ENCODE data around the gene NSUN6. TPM values are rescaled to one million over a fixed set of nuclear protein-coding genes. Genes with fewer than 3 reads are reported as not detected.

Gene NSUN6
- total RNA-seq, 2 experiments from 2014 or later: 15.7 to 16.0 TPM

DNA sequence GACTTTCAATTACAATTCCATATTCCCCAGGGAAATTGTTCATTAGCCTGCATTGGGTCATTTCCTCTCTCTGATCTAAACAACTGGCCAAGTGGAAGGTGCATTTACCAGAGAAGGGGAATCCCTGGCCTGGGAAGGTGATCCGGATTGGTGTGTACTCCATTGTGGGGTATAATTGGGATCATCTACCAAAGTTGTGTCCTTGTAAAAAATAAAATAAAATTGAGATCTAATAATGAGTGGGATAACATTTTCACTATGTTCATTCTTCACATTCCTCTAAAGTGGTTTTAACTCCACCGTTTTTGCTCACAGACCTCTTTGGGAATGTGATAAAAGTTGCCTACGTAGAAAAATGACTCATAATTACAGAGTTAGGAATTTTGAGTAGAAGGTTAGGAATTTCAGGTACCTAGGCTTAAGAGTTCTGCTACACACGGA lies 30.6 kb upstream of the NSUN6 start:
- ChIA-PET CTCF (no interaction called here), POLR2A (no interaction called here)
- no peak overlapping the region for H3K27ac Mint-ChIP-seq
- H3K4me3 Mint-ChIP-seq: no peak overlapping the region
- no peaks in the 10 kb centered on the region for H3K27me3 Mint-ChIP-seq
- ATAC-seq: no peak
- no peaks in the 10 kb centered on the region for H3K9me3 Mint-ChIP-seq (ENCODE audit: low read depth)
- no peak for DNase-seq
- H3K4me1 Mint-ChIP-seq: peaks cover 18% of the 10 kb centered on the region
- peaks cover 8% of the 10 kb centered on the region for H3K36me3 Mint-ChIP-seq (ENCODE audit: low read depth)
- intact Hi-C loops (cut with DNase I, micrococcal nuclease): loop anchor here in 1 of 2 experiments (10.0 kb wide), 1 partner anchor 1103 kb away; no protein-coding TSS in a partner anchor

DNA sequence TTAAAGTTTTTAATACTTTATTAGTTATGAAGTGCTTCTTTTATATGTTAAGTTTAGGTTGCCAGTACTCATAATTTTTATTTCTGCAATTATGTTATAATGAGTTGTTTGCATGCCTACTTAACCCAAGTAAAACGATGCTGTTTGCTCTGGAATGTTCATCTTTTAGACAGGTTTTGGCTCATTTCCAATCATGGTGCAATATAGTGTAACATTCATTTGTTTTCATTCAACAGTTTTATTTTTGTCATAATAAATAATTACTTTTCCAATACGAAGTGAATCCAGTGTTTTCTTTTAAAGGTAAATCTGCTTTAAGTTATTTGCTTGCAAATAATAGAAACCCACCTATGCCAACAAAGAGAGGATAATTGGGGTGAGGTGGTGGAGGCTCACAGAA lies 30.0 kb upstream of the NSUN6 start:
- peaks cover 18% of the 10 kb centered on the region for H3K4me1 Mint-ChIP-seq
- no peak for ATAC-seq
- H3K27me3 Mint-ChIP-seq: no peaks in the 10 kb centered on the region
- no peak overlapping the region for H3K4me3 Mint-ChIP-seq
- no peak for DNase-seq
- intact Hi-C loops (cut with DNase I, micrococcal nuclease): loop anchor here in 1 of 2 experiments (10.0 kb wide), 1 partner anchor 1103 kb away; no protein-coding TSS in a partner anchor
- H3K9me3 Mint-ChIP-seq (ENCODE audit: low read depth): no peaks in the 10 kb centered on the region
- ChIA-PET POLR2A (no interaction called here), CTCF (no interaction called here)
- H3K36me3 Mint-ChIP-seq (ENCODE audit: low read depth): peaks cover 8% of the 10 kb centered on the region
- H3K27ac Mint-ChIP-seq: no peak overlapping the region

DNA sequence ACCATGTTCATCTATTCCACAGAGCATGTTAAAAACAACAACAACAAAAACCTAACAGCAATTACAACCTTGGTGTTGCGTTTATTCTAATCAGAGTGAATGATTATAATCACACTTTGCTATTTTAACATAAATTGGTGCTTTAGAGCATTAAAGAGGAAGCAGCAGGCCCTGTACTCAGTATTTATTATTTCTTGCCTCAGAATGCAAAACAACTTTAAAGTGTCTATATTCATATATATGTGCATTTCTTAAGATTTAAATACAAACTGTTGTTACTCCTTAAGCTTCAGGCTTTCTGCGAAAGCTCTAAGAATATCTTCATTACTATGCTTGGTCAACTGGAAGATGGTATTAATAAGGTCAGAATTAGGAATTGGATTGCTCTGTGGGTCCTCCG lies 29.4 kb upstream of the NSUN6 start:
- no peak overlapping the region for H3K4me3 Mint-ChIP-seq
- no peak overlapping the region for H3K27ac Mint-ChIP-seq
- peaks cover 18% of the 10 kb centered on the region for H3K4me1 Mint-ChIP-seq
- peaks cover 11% of the 10 kb centered on the region for H3K36me3 Mint-ChIP-seq (ENCODE audit: low read depth)
- DNase-seq (no peak), ATAC-seq (no peak)
- ChIA-PET POLR2A (no interaction called here), CTCF (no interaction called here)
- H3K9me3 Mint-ChIP-seq (ENCODE audit: low read depth): no peaks in the 10 kb centered on the region
- no peaks in the 10 kb centered on the region for H3K27me3 Mint-ChIP-seq
- intact Hi-C loops (cut with DNase I, micrococcal nuclease): loop anchor here in 1 of 2 experiments (10.0 kb wide), 1 partner anchor 1104 kb away; no protein-coding TSS in a partner anchor

DNA sequence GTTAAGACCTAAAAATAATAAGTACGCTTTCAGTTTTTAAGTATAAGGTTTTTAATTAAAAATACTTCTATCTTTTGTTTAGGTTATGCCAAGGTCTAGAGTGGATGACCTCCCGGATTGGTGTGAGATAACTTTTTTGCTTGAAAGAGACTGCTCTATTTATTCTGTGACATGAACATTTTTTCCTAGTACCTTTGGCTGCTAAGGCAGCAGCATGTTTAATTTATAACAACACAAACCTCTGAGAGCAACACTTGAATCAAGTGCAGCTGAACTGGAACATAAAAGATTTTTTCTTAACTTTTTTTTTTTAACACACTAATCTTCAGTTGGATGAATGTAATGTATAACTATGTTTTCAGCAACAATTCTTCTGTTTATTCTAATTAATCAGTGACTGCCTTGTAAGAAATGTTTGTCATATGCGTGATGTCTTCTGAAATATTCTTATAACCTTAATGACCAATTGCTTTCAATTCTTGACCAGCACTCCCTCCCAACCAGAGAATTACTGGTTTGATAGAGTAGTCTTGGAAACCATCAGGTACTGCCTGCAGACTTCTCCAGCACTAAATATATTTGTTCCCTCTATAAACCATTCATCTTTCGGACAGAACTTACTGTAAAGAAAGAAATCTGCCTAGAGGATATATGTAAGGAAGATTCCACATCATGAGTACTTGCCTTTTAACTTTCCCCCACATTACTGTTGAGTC lies 23.9 kb upstream of the NSUN6 start:
- no peaks in the 10 kb centered on the region for H3K9me3 Mint-ChIP-seq (ENCODE audit: low read depth)
- ATAC-seq: no peak
- ChIA-PET POLR2A (no interaction called here), CTCF (no interaction called here)
- peaks cover 36% of the 10 kb centered on the region for H3K36me3 Mint-ChIP-seq (ENCODE audit: low read depth)
- intact Hi-C loops (cut with DNase I, micrococcal nuclease): no loop called here
- H3K27me3 Mint-ChIP-seq: no peaks in the 10 kb centered on the region
- DNase-seq: no peak
- no peak overlapping the region for H3K4me3 Mint-ChIP-seq
- H3K4me1 Mint-ChIP-seq: peaks cover 2% of the 10 kb centered on the region
- H3K27ac Mint-ChIP-seq: no peak overlapping the region

DNA sequence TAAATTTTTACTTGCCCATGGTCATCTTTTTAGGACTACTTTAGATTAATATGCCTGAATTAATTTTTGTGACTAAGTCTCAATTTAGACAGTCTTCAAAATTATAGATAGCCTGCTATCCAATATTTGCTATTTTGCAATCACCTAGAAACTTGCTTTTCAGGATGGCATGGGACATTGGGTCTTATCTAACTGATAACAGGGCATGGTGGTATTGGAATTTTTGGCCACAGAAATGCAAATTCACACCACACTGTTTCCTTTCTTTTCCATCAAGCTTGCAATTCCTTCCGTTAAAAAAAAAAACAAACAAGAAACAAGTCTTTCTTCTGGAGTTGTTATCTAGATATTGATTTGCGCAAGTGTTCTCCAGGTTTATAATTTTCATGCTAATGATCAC lies 16.6 kb upstream of the NSUN6 start:
- CTCF ChIA-PET: interaction anchor here (1.7 kb wide), 1 partner anchor 132 kb away, joined by 3 read pairs; no protein-coding TSS in a partner anchor
- POLR2A ChIA-PET: no interaction called here
- DNase-seq (no peak), ATAC-seq (no peak)
- Mint-ChIP-seq H3K36me3 (ENCODE audit: low read depth) (peaks cover 29% of the 10 kb centered on the region), H3K27ac (no peak overlapping the region), H3K9me3 (ENCODE audit: low read depth) (no peaks in the 10 kb centered on the region), H3K4me1 (peaks cover 31% of the 10 kb centered on the region), H3K27me3 (no peaks in the 10 kb centered on the region), H3K4me3 (no peak overlapping the region)
- intact Hi-C loops (cut with DNase I, micrococcal nuclease): no loop called here

DNA sequence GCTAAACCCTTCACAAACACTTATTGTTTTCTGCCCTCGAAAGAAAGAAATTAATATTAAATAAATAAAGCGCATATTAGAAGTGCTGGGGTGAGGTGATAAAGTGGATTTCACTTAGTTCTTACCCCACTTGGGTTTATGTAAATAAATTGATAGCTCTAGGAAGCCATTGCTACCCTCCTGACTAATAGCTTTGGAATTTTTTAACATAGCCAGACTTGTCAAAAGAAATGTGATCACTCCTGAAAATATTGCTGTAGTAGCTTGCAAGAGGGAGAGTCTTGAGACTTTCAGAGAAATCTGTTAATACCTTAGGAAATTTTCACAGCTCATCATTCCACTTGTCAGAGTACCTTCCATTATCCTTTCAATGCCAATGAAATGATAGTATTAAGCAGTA lies 15.4 kb upstream of the NSUN6 start:
- ChIA-PET CTCF (interaction anchor here (1.7 kb wide), 1 partner anchor 130 kb away, joined by 3 read pairs; no protein-coding TSS in a partner anchor), POLR2A (no interaction called here)
- ATAC-seq (no peak), DNase-seq (no peak)
- H3K27me3 Mint-ChIP-seq: no peaks in the 10 kb centered on the region
- peaks cover 34% of the 10 kb centered on the region for H3K36me3 Mint-ChIP-seq (ENCODE audit: low read depth)
- no peak overlapping the region for H3K4me3 Mint-ChIP-seq
- peaks cover 40% of the 10 kb centered on the region for H3K4me1 Mint-ChIP-seq
- intact Hi-C loops (cut with DNase I, micrococcal nuclease): no loop called here
- H3K9me3 Mint-ChIP-seq (ENCODE audit: low read depth): no peaks in the 10 kb centered on the region
- no peak overlapping the region for H3K27ac Mint-ChIP-seq

DNA sequence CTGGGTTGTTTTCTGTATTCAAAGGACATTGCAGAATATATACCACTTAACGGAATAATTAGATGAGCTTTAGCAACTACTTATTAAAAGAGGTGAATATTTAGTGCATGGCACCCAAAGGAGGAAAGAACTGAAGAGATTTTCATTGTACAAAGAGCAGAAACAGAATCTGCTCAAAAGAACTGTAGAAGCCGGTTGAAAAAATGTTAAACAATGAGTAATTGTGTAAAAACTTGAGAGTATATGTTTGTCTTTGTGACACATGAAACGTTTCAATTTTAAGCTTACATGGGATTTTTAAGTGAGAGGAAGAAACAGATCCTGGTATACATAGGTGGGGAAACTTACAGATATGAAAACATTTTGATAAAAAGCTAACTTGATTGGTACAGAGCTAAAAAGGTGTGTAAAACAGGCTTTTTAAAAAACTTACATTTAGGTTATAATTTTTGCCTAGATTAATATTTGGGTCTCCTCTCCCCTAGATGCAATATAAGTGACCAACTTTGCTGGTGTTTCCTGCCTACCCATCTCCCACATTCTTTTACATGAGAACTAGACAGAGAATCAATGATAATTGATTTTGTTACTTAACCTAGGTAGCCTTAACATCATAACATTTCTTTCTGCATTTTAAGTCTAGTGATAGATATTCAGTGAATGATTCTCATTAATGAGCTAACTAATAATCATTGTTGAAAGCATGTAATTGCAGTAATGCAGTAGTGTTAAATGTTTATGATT lies 14.6 kb upstream of the NSUN6 start:
- no peak for ATAC-seq
- ChIA-PET CTCF (interaction anchor here (0.6 to 1.7 kb wide), 2 partner anchors 54 to 130 kb away, joined by 3 read pairs; no protein-coding TSS in a partner anchor), POLR2A (no interaction called here)
- DNase-seq: no peak
- Mint-ChIP-seq H3K4me3 (no peak overlapping the region), H3K4me1 (peaks cover 48% of the 10 kb centered on the region), H3K9me3 (ENCODE audit: low read depth) (no peaks in the 10 kb centered on the region), H3K27ac (no peak overlapping the region), H3K27me3 (no peaks in the 10 kb centered on the region), H3K36me3 (ENCODE audit: low read depth) (peaks cover 37% of the 10 kb centered on the region)
- intact Hi-C loops (cut with DNase I, micrococcal nuclease): no loop called here

DNA sequence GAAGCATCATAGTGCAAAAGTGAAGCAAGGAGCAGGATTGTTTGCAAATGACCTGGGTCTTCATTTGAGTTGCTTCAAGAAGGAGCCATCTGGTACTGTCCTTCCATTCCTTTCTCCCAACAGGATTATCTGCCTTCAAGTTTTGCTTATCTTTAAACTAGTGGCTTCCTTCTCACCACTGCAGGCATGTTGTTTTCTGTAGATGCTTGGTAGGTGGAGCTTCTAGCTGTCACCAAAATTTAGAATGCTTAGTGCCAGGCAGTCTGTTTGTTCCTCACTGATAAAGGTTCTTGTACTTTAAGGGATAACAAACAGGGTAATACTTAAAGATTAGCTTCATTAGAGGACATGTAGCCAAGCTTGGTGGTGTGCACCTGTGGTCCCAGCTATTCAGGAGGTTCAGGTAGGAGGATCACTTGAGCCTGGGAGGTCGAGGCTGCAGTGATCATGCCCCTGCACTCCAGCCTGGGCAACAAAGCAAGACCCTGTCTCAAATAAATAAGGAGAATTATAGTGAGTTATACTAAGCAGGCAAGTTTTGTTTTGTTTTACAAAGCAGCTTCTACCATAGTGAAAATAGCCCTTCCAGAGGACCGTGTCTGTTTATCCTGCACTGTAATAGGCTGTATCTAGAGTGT lies 13.6 kb upstream of the NSUN6 start:
- no peak for DNase-seq
- ATAC-seq: no peak
- intact Hi-C loops (cut with DNase I, micrococcal nuclease): no loop called here
- no peaks in the 10 kb centered on the region for H3K9me3 Mint-ChIP-seq (ENCODE audit: low read depth)
- no peaks in the 10 kb centered on the region for H3K27me3 Mint-ChIP-seq
- ChIA-PET CTCF (interaction anchor here (0.6 kb wide), 1 partner anchor 242 kb away, joined by 4 read pairs; no protein-coding TSS in a partner anchor), POLR2A (no interaction called here)
- H3K4me1 Mint-ChIP-seq: peaks cover 53% of the 10 kb centered on the region
- no peak overlapping the region for H3K27ac Mint-ChIP-seq
- H3K4me3 Mint-ChIP-seq: no peak overlapping the region
- H3K36me3 Mint-ChIP-seq (ENCODE audit: low read depth): peaks cover 32% of the 10 kb centered on the region

DNA sequence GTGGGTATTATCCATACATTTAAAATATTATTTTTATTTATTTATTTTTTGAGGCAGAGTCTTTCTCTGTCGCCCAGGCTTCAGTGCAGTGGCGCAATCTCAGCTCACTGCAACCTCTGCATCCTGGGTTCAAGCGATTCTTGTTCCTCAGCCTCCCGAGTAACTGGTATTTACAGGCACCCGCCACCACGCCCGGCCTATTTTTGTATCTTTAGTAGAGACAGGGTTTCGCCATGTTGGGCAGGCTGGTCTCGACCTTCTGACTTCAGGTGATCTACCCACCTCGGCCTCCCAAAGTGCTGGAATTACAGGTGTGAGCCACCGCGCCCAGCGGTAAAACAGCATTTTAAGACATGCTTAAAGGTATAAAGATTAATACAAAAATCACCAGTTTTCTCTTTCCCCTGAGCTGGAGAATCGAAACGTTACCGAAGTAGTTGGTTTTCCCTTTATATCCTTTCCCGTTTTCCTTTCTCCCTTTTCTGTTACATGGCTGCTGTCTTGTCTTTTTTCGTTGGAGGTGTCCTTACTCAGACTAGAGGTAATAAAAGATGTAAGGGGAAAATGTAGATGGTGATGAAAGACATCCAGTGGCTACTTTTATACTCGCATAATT lies 9.5 kb upstream of the NSUN6 start:
- Mint-ChIP-seq H3K27ac (peak overlapping the region; percentile 58), H3K4me1 (peaks cover 55% of the 10 kb centered on the region), H3K4me3 (peak overlapping the region; percentile 99), H3K36me3 (ENCODE audit: low read depth) (peaks cover 22% of the 10 kb centered on the region), H3K9me3 (ENCODE audit: low read depth) (no peaks in the 10 kb centered on the region), H3K27me3 (no peaks in the 10 kb centered on the region)
- intact Hi-C loops (cut with DNase I, micrococcal nuclease): no loop called here
- ATAC-seq: no peak
- ChIA-PET POLR2A (no interaction called here), CTCF (no interaction called here)
- no peak for DNase-seq

DNA sequence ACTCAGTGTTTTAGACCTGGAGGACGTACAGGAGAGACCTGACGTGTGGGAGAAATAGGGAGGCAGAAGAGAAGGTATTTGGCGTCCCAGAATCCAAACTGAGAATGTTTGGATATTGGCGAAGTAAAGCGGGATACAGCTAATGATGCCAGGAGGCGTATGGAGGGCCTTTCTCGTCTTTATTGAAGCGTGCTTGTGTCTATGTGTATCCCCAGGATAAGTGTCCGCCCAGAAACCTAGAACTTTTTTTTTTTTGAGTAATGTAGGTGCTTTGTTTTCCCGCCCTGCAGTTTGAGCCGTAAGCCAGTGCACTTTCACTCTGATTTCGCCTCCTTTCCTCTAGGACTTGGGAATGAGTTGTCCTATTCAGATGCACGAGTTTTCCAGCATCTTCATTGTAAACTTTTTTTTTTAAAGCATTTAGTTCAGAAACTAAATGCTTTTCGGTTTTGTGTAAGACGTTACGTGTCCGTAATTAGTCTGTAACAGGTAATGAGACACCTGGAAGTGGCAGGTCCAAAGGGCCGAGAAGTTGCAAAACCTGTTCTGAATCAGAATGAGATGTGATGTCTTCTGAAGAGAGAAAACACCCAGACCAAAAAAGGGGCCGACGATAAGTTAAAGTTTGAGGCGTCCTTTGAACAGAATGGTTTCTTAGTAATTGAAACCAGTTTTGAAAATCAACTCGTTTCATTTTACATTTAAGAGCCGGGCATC lies 8.6 kb upstream of the NSUN6 start:
- no peaks in the 10 kb centered on the region for H3K27me3 Mint-ChIP-seq
- peak overlapping the region; percentile 99 for H3K4me3 Mint-ChIP-seq
- DNase-seq: peak; percentile 36
- peak; percentile 31 for ATAC-seq
- H3K36me3 Mint-ChIP-seq (ENCODE audit: low read depth): peaks cover 22% of the 10 kb centered on the region
- ChIA-PET POLR2A (no interaction called here), CTCF (interaction anchor here (0.6 kb wide), 1 partner anchor 83 kb away, joined by 3 read pairs; no protein-coding TSS in a partner anchor)
- intact Hi-C loops (cut with DNase I, micrococcal nuclease): loop anchor here (1.0 to 10.0 kb wide), 4 partner anchors 9 to 1843 kb away; partner anchors contain the start of genes NSUN6 (in 2 of the 2), RSU1 (in 1 of the 2), STAM (in 1 of the 2) and TRDMT1 (in 1 of the 2)
- no peaks in the 10 kb centered on the region for H3K9me3 Mint-ChIP-seq (ENCODE audit: low read depth)
- H3K4me1 Mint-ChIP-seq: peaks cover 46% of the 10 kb centered on the region
- peak overlapping the region; percentile 98 for H3K27ac Mint-ChIP-seq

All from activated CD4-positive, alpha-beta T cell treated with anti-CD3 and anti-CD28 coated beads for 36 hours (primary cell).